ENCODE measurements around the gene PRAMEF20.

GRCh38 chr1:13407811-13408210, 2.4 kb upstream of the PRAMEF20 start:
- TF ChIP-seq CTCF (IDR thresholded peaks at IDR 0.05) (no peak), POLR2A (IDR thresholded peaks at IDR 0.05) (no peak)

Data from body of pancreas (tissue), 4 donors.